GM13977 (cell line): Measurements from ENCODE around the gene EML6.

Experiments
- DNase-seq: peaks from one replicate; pipeline ENCODE4 v3.0.0; 2012; ENCODE audit warnings: low spot score
- in situ Hi-C: fragments of 300-500 bp; cut with MboI; formaldehyde crosslinking; loops from one replicate; pipeline ENCODE4 v1.12.0; 2022; ENCODE audit warnings: low sequenced_read_pairs, low pct_unique_long_range_greater_than_20kb, mixed read lengths, inconsistent platforms; ENCODE audit not compliant: unreplicated experiment
- TF ChIP-seq, protein P1 (sequence below): IDR thresholded peaks from 2 replicates; pipeline ENCODE4 v1.5.1; 2012; ENCODE audit warnings: mild to moderate bottlenecking, control low read depth; ENCODE audit not compliant: insufficient read depth; ENCODE audit errors: extremely low read depth, missing control alignments

Gene EML6

GRCh38 chr2:54776494-54776893 is 53.0 kb downstream of the EML6 start:
- in situ Hi-C loops = no loop called here
- TF ChIP-seq, protein P1, sequence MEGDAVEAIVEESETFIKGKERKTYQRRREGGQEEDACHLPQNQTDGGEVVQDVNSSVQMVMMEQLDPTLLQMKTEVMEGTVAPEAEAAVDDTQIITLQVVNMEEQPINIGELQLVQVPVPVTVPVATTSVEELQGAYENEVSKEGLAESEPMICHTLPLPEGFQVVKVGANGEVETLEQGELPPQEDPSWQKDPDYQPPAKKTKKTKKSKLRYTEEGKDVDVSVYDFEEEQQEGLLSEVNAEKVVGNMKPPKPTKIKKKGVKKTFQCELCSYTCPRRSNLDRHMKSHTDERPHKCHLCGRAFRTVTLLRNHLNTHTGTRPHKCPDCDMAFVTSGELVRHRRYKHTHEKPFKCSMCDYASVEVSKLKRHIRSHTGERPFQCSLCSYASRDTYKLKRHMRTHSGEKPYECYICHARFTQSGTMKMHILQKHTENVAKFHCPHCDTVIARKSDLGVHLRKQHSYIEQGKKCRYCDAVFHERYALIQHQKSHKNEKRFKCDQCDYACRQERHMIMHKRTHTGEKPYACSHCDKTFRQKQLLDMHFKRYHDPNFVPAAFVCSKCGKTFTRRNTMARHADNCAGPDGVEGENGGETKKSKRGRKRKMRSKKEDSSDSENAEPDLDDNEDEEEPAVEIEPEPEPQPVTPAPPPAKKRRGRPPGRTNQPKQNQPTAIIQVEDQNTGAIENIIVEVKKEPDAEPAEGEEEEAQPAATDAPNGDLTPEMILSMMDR = no peak
- DNase-seq = no peak

- in situ Hi-C loops = no loop called here
- TF ChIP-seq, protein P1 = no peak
- no peak for DNase-seq
Measured at GRCh38 chr2:54783349-54783748, 59.9 kb downstream of the EML6 start.

DNA sequence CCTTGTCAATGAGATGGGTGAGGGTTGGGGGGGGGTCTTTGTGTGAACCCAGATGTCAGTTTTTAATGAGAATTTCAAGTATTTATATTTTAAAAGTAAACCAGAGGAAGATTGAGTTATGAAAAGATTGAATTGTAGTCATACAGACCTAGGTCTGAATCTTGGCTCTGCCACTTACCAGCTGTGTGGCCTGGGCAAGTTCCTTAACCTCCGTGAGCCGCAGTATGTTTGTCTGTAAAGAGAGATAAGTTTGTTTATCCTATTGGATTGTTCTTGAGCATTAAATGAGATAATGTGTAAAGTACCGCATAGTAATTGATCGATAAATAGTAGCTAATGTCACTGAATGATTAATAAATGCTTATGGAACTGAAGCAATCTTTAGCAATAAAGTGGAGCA is 63.8 kb downstream of the EML6 start:
- TF ChIP-seq, protein P1 = no peak
- no peak for DNase-seq
- in situ Hi-C loops = no loop called here

DNA sequence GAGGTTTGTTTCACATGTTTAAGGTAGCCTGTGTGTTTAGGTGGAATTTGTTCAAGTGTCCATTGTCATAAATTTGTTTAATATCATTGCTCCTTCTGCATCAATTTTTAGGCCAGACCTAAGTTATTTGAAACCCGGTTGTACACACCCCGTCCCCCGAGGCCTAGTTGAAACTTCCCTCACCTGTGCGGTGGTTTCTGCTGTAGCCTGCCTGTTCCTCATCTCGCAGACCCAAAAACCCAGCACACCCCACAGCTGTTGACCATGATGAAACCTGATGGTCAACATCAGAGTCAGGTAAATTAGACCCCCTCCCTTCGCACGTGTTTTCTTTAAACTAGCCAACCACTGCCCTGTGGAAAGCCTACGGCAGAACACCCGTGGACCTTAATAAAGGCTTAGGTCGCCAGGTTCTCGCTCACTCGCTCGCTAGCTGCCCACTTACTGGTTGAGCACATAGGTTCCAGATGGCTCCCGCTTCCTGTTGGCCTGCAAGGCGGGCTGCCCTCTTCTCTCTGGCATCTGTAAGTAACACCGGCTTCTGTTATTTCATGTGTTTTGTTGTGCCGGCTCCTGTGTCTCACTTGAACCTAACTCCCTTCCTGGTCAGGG is 64.4 kb downstream of the EML6 start:
- no peak for DNase-seq
- in situ Hi-C loops = no loop called here
- TF ChIP-seq, protein P1 = no peak

- in situ Hi-C loops = no loop called here
- DNase-seq = no peak
- TF ChIP-seq, protein P1 = no peak
Measured at GRCh38 chr2:54789878-54790277, 66.4 kb downstream of the EML6 start.

GRCh38 chr2:54791831-54792230 is 68.4 kb downstream of the EML6 start:
- no peak for DNase-seq
- TF ChIP-seq, protein P1 = no peak
- in situ Hi-C loops = no loop called here

- in situ Hi-C loops = no loop called here
- TF ChIP-seq, protein P1 = no peak
- no peak for DNase-seq
Measured at GRCh38 chr2:54797307-54797706, 73.8 kb downstream of the EML6 start.
